Astrocyte of the spinal cord (primary cell): ENCODE data around the gene TAS2R39.
"Not testable (repeated sequence)": the region's sequence is repeated elsewhere in the genome, so short reads cannot be mapped to it uniquely, and the experiment has no call there.

Experiments used
- DNase-seq: peaks from one replicate; pipeline ENCODE4 v3.0.0; 2011; ENCODE audit warnings: low read depth, low spot score
- H3K4me3 ChIP-seq: 2 replicates; pipeline ENCODE4 v1.5.1; 2011; ENCODE audit warnings: low read depth, mild to moderate bottlenecking, low read length, moderate library complexity
- in situ Hi-C: cut with HindIII; loops from 2 replicates; pipeline ENCODE4 v1.10.0; 2017; ENCODE audit warnings: low sequenced_read_pairs
- TF ChIP-seq, protein P1 (sequence below): IDR thresholded peaks from 2 replicates; pipeline ENCODE4 v1.5.1; 2012; ENCODE audit warnings: low read depth, mild to moderate bottlenecking, low read length, inconsistent platforms

Gene TAS2R39

GRCh38 chr7:143176128-143176527 lies 7.1 kb upstream of the TAS2R39 start:
- H3K4me3 ChIP-seq: no peak overlapping the region
- no peak for DNase-seq
- TF ChIP-seq, protein P1, sequence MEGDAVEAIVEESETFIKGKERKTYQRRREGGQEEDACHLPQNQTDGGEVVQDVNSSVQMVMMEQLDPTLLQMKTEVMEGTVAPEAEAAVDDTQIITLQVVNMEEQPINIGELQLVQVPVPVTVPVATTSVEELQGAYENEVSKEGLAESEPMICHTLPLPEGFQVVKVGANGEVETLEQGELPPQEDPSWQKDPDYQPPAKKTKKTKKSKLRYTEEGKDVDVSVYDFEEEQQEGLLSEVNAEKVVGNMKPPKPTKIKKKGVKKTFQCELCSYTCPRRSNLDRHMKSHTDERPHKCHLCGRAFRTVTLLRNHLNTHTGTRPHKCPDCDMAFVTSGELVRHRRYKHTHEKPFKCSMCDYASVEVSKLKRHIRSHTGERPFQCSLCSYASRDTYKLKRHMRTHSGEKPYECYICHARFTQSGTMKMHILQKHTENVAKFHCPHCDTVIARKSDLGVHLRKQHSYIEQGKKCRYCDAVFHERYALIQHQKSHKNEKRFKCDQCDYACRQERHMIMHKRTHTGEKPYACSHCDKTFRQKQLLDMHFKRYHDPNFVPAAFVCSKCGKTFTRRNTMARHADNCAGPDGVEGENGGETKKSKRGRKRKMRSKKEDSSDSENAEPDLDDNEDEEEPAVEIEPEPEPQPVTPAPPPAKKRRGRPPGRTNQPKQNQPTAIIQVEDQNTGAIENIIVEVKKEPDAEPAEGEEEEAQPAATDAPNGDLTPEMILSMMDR: no peak
- in situ Hi-C loops: no loop called here

DNA sequence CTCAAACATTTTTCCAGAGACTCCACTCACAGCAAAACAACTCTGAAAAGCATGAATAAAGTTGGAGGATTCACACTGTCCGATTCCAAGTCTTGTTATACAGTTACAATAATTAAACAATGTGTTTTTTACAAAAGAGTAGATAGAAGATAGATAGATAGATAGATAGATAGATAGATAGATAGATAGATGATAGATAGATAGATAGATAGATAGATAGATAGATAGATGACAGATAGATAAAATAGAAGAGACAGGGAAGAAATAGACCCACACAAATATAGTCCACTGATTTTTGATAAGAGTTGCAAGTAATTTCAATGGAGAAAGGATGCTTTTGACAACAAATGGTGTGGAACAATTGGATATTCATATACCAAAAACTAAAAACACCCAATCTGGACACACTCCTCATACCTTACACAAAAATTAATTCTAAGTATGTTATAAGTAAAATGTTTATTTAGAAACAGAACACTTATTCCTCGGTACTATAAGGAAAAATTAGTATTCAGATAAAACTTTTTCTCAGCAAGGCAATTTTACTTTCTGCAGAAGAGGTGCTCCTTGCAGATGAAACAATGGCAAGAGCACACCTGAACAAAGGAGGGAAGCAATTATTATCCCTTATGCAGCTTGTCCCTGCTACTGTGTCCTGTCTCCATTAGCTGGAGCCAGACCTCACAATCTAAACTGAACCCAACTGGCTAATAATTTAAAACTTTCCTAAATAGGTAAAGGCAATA lies 5.7 kb upstream of the TAS2R39 start:
- in situ Hi-C loops: no loop called here
- TF ChIP-seq, protein P1: no peak
- no peak for DNase-seq
- H3K4me3 ChIP-seq: no peak overlapping the region

DNA sequence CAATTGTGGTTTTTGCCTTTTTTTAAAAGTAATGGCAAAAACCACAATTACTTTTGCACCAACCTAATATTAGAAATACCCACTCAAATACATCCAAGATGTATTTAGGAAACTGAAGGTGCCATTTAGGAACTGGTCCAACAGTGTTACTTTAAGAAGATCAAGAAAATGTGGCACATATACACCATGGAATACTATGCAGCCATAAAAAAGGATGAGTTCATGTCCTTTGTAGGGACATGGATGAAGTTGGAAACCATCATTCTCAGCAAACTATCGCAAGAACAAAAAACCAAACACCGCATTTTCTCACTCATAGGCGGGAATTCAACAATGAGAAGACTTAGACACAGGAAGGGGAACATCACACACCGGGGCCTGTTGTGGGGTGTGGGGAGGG lies 2.4 kb upstream of the TAS2R39 start:
- DNase-seq, in situ Hi-C loops, H3K4me3 ChIP-seq: not testable (repeated sequence)

DNA sequence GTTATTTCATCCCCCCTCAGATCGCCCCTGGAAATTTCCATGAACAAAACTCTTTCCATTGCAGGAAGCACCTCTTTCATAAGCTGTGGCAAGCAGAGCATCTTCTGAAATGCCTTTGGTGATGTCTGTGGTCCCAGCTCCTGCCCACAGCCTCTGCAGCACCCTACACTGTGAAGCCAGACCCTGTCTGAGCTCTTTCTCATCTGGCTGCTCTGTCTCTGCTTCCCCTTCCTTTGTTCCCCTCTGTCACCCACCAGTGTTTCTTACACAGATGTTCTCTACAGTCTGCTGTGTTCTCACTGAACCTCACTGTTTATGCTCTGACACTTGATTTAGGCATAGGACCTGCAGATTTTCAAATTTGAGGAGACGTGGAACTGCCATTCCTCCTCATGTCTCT lies 1.9 kb upstream of the TAS2R39 start:
- H3K4me3 ChIP-seq: no peak overlapping the region
- in situ Hi-C loops: no loop called here
- no peak for DNase-seq
- TF ChIP-seq, protein P1: no peak

GRCh38 chr7:143185551-143185950 lies 2.3 kb downstream of the TAS2R39 start:
- TF ChIP-seq, protein P1: no peak
- no peak for DNase-seq
- in situ Hi-C loops: no loop called here
- H3K4me3 ChIP-seq: no peak overlapping the region

DNA sequence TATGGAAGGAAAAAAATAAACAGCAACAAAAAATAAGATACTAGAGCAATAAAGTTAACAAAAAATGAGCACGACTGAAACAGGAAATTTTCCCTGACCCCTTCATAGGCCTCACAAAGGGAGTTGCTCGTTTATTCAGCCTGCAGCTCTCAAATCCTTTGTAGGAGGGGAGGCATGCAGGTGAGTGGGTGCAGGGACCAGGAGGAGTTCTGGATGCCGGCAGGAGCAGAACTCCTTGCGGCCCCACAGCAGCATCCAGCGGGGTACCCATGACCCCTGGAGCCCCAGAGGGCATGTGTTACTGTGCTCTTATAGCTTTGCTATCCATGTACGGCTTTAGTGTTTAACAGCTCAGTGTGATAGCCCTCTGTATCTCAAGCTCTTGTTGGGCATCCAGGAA lies 5.8 kb downstream of the TAS2R39 start:
- no peak overlapping the region for H3K4me3 ChIP-seq
- TF ChIP-seq, protein P1: no peak
- in situ Hi-C loops: no loop called here
- no peak for DNase-seq

GRCh38 chr7:143193880-143194279 lies 10.7 kb downstream of the TAS2R39 start:
- DNase-seq: no peak
- H3K4me3 ChIP-seq: no peak overlapping the region
- TF ChIP-seq, protein P1: no peak
- in situ Hi-C loops: no loop called here
